ENCODE measurements around the gene ARG2.

- TF ChIP-seq POLR2A (IDR thresholded peaks at IDR 0.05): peak in 1 of 2 donors; percentile 83
- peak in 1 of 3 donors; percentile 59 for TF ChIP-seq POLR2AphosphoS5 (IDR thresholded peaks at IDR 0.05)
Measured at GRCh38 chr14:67599698-67600561, 19.8 kb upstream of the ARG2 start, which contains the start of gene PIGH.

Measured in suprapubic skin (tissue), 4 donors.